ENCODE measurements around the gene NFKB1.

Gene NFKB1

GRCh38 chr4:102530986-102531385 lies 29.8 kb downstream of the NFKB1 start:
- no peak for DNase-seq

GRCh38 chr4:102531462-102531861 lies 30.3 kb downstream of the NFKB1 start:
- no peak for DNase-seq

DNA sequence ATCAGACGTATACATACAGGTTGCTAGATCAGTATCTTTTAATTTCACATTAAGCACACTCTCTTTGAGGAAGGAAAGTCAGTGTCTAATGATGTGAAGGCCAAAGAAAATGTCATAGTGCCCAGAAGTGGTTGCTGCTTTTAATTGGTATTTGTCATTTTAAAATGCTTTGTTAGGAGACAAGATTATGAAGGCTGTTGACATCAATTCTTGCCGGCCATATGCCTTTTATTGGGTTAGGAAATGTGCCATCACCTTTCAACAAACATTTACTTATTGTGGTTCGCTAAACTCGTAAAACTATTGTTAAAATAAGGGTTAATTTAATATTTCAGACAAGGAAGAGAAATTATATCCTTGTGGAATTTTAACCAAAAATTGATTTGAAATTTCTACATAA lies 32.2 kb downstream of the NFKB1 start:
- no peak for DNase-seq

DNA sequence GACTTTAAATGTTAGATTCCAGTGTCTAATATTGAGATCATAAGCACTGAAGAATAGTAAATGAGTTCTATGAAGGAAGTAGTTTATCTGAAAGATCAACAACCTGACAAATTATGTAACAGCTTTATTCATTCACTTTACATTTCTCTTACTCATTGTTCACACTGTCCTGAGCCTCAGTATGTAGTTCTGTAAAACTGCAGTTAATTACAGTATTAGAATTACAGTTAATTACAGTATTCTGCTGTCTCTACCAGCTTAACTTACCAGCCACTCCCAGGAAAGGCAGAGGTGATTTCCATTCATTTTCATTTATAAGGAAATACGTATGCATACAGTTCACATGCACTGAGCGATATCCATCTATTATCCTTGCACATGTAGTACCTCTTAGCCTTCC lies 32.7 kb downstream of the NFKB1 start:
- no peak for DNase-seq

DNA sequence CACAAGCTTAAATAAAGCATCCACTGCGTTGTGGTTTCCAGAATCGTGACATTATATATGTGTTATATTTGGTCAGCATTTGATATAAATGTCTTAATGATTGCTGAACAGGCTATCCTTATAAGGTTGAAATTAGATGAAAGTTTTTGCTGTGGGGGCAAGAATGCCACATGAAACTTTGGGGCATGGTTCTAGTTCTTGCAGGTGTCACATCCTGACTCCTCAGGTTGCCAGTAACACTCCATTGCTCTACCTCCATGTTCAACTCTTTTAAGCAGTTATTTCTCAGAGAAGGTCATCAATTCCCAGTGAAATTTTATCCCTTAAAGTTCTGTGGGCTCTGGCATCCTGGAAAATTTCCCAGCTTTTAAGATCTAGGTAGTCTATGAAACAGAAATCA lies 33.7 kb downstream of the NFKB1 start:
- no peak for DNase-seq

GRCh38 chr4:102535398-102536082 lies 34.4 kb downstream of the NFKB1 start:
- DNase-seq: no peak

DNA sequence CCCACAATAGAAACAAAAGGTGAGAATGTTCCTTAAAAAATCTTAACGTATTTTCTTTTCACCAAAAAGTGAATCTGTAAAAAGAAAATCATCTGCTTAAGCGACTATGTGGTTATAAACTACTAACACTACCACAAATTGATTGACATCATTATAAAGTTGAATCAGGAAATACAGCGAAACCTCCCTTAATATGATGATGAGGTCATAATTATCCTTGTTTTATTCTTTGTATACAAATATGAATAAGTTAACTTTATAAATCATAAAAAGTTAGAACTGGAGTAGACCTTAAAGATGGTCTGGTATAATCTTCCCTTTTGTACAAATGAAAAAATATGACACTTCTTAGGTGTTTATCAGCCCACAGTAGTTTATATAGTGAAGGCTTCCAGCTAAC lies 35.6 kb downstream of the NFKB1 start:
- DNase-seq: no peak

DNA sequence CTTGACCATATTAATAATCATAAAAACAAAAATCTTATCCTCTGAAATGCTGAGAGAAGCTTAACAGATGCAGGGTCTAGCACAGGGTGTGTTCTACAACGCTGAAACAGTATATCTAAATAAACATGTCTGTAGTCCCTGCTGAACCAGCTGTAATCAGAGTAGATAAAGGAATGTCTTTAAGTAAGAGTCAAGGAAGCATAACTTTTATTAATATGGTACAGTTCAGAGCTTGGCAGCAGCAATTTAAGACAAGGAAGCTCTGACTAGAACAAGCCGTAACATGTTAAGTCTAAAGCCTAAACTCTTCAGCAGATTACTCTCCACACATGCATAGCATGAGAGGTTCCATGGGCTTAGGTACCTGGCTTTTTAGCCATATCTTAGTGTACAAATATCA lies 36.1 kb downstream of the NFKB1 start:
- no peak for DNase-seq

- DNase-seq: peak in 11 of 56 donors; percentile 3 to 54 (median 11)
Measured at GRCh38 chr4:102541697-102542096, 40.5 kb downstream of the NFKB1 start.

DNA sequence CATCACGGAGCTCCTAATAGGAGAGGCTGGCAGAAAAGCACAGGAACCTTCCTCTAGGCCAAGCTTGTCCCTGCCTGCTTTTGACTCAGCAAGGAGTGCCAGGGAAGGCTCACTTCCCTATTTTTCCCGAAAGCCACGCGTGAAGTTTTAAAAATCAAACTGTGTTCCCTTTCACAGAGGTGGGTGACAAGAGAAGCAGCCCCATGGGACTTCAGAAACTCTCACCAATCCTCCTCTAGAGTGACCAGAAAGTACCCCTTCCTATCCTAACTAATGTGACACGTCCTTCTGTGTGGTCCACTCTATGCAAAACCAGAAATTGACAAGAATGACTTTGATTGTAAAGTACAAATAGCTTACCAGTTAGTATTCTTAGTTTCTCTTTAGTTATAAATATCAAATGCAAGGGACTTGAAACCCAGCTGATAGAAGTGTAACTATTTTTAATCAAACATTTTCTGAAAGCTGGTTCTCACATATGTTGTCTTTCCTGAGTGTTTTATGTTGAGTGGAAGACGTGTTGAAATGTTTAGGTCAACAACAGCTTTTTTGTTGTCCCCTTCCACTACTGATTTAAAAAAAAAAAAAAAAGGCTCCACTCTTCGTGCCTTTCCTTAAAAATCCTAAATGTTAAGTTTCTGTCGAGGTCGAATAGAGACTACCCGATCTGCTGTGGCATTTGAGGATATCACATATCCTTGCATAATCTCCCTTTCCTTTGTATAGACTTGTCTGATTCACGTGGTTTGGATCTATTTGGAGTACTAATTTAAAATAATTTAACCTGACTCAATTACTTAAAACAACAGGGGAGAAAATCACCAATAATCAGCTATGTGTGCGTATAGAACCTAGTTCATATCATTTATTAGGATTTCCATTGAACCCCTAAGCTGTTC lies 42.1 kb downstream of the NFKB1 start:
- DNase-seq: peak in 1 of 56 donors; percentile 5

- DNase-seq: no peak
Measured at GRCh38 chr4:102546635-102547034, 45.5 kb downstream of the NFKB1 start.

DNA sequence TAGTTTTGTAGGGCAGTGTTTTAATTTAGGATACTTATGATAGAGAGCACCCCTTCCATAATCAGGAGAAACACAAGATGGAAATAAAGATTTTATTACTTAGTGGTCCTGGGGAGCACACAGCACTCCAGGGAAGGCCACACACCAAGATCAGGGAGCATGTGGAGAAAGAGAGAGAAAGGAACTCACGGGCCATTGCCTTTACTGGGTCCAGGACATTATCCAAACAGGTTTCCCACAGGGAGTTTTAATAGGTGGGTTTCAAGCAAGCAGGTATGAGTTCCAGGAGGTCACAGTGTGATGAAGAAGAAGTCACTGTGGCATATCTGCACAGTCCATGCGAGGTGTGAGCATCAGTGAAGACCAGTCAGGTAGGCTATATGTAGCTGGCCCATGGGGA lies 46.8 kb downstream of the NFKB1 start:
- no peak for DNase-seq

- DNase-seq: no peak
Measured at GRCh38 chr4:102551958-102552565, 50.9 kb downstream of the NFKB1 start.

- DNase-seq: no peak
Measured at GRCh38 chr4:102552781-102553180, 51.6 kb downstream of the NFKB1 start.

- DNase-seq: no peak
Measured at GRCh38 chr4:102553982-102554381, 52.8 kb downstream of the NFKB1 start.

- DNase-seq: peak in 18 of 56 donors; percentile 0 to 59 (median 5)
Measured at GRCh38 chr4:102554482-102554881, 53.3 kb downstream of the NFKB1 start.

- no peak for DNase-seq
Measured at GRCh38 chr4:102554992-102555391, 53.8 kb downstream of the NFKB1 start.

GRCh38 chr4:102557636-102558035 lies 56.5 kb downstream of the NFKB1 start:
- DNase-seq: no peak

DNA sequence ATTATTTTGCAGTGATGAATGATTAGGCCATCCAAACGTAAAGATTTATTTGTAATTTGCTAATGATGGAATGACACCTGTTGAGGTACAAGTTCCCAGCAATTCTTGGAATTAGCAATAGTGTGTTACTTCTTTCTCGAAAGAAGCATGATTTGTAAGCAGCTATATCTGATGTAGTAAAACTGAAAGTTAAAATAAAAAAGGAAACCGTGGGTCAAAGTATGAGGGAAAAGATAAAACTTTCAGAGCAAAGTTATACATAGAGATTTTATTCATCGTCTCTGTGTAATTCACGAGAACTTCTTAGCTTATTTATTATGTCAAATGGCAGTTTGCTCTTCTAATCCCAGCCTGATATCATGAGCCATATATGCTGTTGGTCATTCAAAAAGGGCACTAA lies 59.0 kb downstream of the NFKB1 start:
- DNase-seq: no peak

GRCh38 chr4:102560571-102561341 lies 59.6 kb downstream of the NFKB1 start:
- DNase-seq: no peak

DNA sequence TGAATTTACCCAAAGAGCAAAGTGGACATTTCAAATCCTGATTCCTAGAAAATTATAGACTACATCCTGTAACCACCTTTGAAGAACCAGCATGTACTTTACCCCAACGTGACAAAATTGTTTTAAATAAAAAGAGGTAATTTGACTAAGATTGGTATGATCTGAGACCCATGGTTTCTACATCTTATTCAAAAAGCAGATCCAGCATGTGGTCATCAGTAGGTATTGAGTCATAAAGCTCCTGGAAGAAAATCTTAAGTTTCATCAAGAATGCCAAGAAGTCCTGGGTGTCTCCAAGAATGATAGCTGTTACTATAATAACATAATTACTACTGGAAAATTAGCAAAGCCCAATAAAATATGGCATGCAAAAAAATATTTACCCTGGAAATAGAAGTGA lies 61.8 kb downstream of the NFKB1 start:
- DNase-seq: no peak

All from nucleus accumbens (tissue), 56 donors.